IPS-18c (cell line): Measurements from ENCODE around the gene AFF1.

Experiments
- H3K4me3 ChIP-seq: 2 replicates; pipeline ENCODE4 v1.7.0; 2013; ENCODE audit warnings: low read depth, mild to moderate bottlenecking, low read length, moderate library complexity; ENCODE audit not compliant: insufficient read depth
- H3K9me3 ChIP-seq: one replicate; pipeline ENCODE4 v1.6.1; 2013; ENCODE audit warnings: mild to moderate bottlenecking, low read length, moderate library complexity; ENCODE audit not compliant: control insufficient read depth, insufficient read depth

The AFF1 gene

DNA sequence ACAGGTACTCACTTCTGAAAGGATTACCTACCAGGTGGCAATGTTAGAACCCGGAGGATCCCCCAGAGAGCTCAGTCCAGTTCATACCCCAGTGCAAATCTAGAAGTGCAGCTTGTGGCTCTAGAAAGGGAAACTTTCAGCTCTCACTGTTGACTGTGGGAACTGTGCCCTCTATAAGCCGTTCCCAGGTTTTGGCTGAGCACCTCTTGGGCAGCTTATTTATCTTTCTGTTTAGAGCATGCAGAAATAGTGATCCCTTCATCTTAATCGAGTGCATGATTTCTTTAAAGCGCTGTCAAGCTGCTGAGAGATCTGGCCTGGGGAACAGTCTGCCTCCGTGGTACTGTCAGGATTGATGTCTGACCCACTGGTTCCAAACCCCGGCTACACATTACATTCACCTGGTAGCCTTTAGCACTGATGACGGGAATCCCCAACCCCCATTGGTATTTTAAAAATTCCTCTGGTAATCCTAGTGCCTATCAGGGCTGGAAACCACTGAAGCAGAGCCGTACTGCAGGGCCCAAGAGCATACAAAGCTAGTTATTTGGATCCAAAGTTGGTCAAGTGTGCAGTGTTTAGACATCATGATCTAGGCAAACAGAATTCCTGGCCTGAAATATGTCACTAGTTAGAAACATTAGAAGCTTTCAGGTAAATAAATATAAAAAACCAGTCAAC, 182.4 kb downstream of the AFF1 start:
- no peak overlapping the region for H3K4me3 ChIP-seq
- H3K9me3 ChIP-seq: no peaks in the 10 kb centered on the region

GRCh38 chr4:87117732-87118075, 182.9 kb downstream of the AFF1 start:
- H3K9me3 ChIP-seq: no peaks in the 10 kb centered on the region
- no peak overlapping the region for H3K4me3 ChIP-seq

GRCh38 chr4:87118421-87118820, 183.6 kb downstream of the AFF1 start:
- H3K4me3 ChIP-seq: no peak overlapping the region

GRCh38 chr4:87118826-87119225, 184.0 kb downstream of the AFF1 start:
- Histone ChIP-seq H3K4me3 (no peak overlapping the region), H3K9me3 (no peaks in the 10 kb centered on the region)

More at GRCh38 chr4:87118421-87118820, 183.6 kb downstream of the AFF1 start:
- H3K9me3 ChIP-seq: no peaks in the 10 kb centered on the region

GRCh38 chr4:87120010-87120409, 185.2 kb downstream of the AFF1 start:
- Histone ChIP-seq H3K4me3 (no peak overlapping the region), H3K9me3 (no peaks in the 10 kb centered on the region)

DNA sequence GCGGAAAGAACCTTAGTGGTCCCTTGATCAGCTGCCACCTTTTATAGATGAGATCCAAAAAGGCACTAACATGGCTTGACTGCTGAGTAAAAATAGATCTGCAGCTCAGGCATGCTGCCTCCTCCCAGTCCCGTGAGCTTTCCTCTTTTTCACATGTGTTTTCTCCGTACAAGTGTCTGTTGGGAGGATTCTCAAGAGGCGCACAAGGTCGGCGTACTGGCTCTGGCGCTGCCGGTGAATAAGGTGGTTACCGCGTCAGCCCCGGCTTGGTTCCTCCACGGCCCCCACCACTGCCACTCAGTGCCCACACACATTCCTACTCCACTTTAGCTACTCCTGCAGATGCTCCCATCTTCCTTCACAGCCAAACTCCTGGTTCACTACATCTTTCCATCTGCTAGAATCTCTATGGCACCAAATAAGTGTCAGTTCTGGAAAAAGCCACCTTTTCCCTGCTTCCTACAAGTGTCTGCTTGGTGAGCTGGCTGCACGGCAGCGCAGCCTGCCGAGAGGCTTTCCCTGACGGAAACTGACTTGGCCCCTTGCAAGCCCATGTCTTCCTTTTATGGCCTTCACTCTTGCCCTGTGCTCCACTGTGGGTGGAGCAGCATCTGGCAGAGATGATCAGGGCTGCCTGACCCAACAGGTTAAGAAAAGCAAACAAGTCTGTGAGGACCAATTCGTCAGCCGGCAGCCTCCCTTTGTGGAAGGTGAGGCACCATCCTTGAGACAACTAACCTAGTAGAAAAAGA, 185.8 kb downstream of the AFF1 start:
- no peak overlapping the region for H3K4me3 ChIP-seq
- H3K9me3 ChIP-seq: no peaks in the 10 kb centered on the region

- H3K4me3 ChIP-seq: no peak overlapping the region
Measured at GRCh38 chr4:87121341-87122065, 186.7 kb downstream of the AFF1 start.

GRCh38 chr4:87122252-87122651, 187.4 kb downstream of the AFF1 start:
- H3K9me3 ChIP-seq: no peaks in the 10 kb centered on the region

More at GRCh38 chr4:87121341-87122065, 186.7 kb downstream of the AFF1 start:
- H3K9me3 ChIP-seq: no peaks in the 10 kb centered on the region

DNA sequence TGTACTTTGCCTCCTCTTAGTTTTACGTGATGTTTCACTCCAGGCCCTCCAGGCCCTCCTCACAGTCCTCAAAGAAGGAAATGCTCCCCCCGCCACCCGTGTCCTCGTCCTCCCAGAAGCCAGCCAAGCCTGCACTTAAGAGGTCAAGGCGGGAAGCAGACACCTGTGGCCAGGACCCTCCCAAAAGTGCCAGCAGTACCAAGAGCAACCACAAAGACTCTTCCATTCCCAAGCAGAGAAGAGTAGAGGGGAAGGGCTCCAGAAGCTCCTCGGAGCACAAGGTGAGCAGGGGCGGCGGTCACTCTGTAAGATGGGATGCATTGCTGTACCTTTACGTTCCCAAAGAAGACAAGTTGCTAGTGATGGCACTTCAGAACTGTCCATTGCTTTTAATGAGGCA, 191.2 kb downstream of the AFF1 start:
- Histone ChIP-seq H3K4me3 (no peak overlapping the region), H3K9me3 (no peaks in the 10 kb centered on the region)

More at GRCh38 chr4:87122252-87122651, 187.4 kb downstream of the AFF1 start:
- H3K4me3 ChIP-seq: no peak overlapping the region

- Histone ChIP-seq H3K9me3 (no peaks in the 10 kb centered on the region), H3K4me3 (no peak overlapping the region)
Measured at GRCh38 chr4:87128006-87128705, 193.3 kb downstream of the AFF1 start.

DNA sequence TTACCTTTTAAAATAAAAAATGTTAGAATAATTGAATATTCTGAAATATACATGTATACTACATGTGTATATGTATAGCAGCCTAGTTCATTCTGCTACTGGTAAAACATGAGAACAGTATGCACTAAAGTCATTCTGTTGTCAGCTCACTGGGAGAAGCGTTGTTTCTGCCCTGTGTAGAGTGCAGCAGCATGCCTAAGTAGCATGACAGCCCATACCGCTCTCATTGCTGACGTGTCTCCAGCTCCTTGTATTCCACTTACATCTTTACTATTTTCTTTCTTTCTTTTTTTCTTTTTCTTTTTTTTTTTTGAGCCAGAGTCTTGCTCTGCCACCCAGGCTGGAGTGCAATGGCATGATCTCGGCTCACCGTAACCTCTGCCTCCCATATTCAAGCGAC, 194.9 kb downstream of the AFF1 start:
- H3K9me3 ChIP-seq: no peaks in the 10 kb centered on the region
- H3K4me3 ChIP-seq: no peak overlapping the region

- no peak overlapping the region for H3K4me3 ChIP-seq
- H3K9me3 ChIP-seq: no peaks in the 10 kb centered on the region
Measured at GRCh38 chr4:87130985-87131703, 196.3 kb downstream of the AFF1 start.

DNA sequence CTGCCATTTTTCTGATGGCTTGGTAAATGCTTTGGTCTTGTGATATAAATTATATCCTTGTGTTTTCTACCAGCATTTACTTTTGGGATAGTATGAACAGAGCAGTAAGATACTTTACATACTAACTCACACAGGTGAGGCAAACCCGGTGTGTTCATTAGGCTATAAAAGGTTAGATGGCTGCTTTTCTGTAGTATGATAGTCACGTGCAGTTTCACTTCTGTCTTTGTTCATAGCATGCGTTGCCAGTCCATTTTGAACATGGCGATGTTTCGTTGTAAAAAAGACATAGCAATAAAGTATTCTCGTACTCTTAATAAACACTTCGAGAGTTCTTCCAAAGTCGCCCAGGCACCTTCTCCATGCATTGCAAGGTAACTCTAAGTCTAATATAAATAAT, 197.2 kb downstream of the AFF1 start:
- H3K9me3 ChIP-seq: no peaks in the 10 kb centered on the region
- no peak overlapping the region for H3K4me3 ChIP-seq

DNA sequence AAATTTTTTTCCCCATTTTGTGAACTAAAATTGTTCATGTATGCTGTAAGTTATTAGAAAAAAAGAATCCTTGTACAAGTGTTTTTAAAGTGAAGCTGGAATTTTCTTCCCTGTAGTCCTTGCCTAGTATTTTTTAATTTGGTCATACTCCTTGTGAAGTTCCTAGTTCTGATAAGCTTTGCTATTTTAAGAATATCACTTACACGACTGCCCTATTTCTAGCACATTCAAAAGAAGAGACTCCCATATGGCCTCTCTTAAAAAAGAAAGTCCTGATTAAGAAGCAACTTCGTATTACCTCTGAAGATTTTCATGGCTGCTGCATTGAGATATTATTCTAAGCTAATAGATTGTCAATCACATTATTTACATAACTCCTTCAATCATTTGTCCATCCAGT, 198.4 kb downstream of the AFF1 start:
- Histone ChIP-seq H3K9me3 (no peaks in the 10 kb centered on the region), H3K4me3 (no peak overlapping the region)

DNA sequence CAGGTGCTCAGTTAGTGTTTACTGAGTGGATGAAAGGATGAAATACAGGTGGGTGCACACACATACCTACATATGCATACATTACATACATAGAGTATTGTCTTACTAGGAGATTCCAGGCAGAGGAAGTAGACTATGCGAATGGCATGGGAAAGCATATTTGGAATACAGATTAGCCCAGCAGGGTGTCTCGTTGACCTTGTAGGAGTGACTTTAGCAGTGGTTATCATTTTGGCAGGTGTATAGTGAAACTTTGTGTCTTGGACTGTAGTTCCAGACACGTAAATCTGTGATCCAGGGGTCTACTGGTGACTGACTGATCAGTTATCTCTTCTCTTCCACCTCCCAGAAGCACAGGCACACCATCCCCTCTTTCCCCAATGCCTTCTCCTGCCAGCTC, 199.3 kb downstream of the AFF1 start:
- Histone ChIP-seq H3K9me3 (no peaks in the 10 kb centered on the region), H3K4me3 (no peak overlapping the region)

- no peak overlapping the region for H3K4me3 ChIP-seq
- no peaks in the 10 kb centered on the region for H3K9me3 ChIP-seq
Measured at GRCh38 chr4:87141428-87141827, 206.6 kb downstream of the AFF1 start.

DNA sequence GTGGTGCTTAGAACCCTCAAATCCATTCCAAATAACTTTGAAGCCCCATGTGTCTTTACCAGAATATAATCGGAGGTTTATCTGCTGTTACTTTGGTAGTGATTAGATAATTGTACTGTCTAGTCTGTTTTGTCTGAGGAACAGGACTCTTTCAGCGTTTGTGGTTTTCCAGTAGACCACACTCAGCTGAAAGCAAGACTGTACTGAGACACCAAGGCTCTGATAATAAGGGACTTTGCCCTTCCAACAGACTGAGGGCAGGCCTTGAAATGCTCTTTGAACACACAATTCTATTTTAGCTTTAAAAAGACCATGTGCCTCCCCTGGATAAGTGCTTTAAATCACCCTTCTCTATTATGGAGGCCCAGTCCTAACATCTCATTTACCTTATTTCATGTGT, 209.5 kb downstream of the AFF1 start:
- no peaks in the 10 kb centered on the region for H3K9me3 ChIP-seq
- H3K4me3 ChIP-seq: no peak overlapping the region
